Fibroblast of lung (primary cell): ENCODE results near the gene MAP3K19. TPM values are rescaled to one million over a fixed set of nuclear protein-coding genes. Genes with fewer than 3 reads are reported as not detected.

Experiments used
- polyA plus RNA-seq, 2 donors: library from polyadenylated mRNA; depleted of rRNA in 1 of 2; stranded (reverse) in 1 of 2; unstranded in 1 of 2; fragments of >200 nt; gene quantifications; 2 replicates each; pipeline ENCODE4 v1.2.1, GENCODE V29; 2011 to 2012; ENCODE audit warnings: missing spikeins in 1 of 2
- total RNA-seq: library from RNA; depleted of rRNA; stranded (reverse); fragments of >200 nt; gene quantifications from 2 replicates; pipeline ENCODE4 v1.2.1, GENCODE V29; 2014

Gene MAP3K19
- total and polyA plus RNA-seq, 2 donors (not counting 1 experiment from before 2014, with no cell fraction given): not detected

Other genes with a start within 250 kb of the MAP3K19 start
- not detected in 2 replicates for gene ACMSD, start 208.8 kb downstream of the MAP3K19 start, total RNA-seq
- gene ACMSD, start 208.8 kb downstream of the MAP3K19 start, polyA plus RNA-seq: not detected in 2 replicates
- gene CCNT2, start 128.6 kb downstream of the MAP3K19 start, total RNA-seq: 21.1 and 30.1 TPM in 2 replicates
- 10.5 and 10.8 TPM in 2 replicates for gene CCNT2, start 128.6 kb downstream of the MAP3K19 start, polyA plus RNA-seq
- 73.2 and 82.6 TPM in 2 replicates for gene RAB3GAP1, start 4.8 kb upstream of the MAP3K19 start, total RNA-seq
- gene RAB3GAP1, start 4.8 kb upstream of the MAP3K19 start, polyA plus RNA-seq: 32.6 and 42.4 TPM in 2 replicates